WTC11 (cell line): ENCODE data around the gene MRPL47. TPM values are rescaled to one million over a fixed set of nuclear protein-coding genes. Genes with fewer than 3 reads are reported as not detected.

Source experiments
- ATAC-seq: fragments of 200-7000 bp; cut with Tn5 transposase; 2 replicates; pipeline ENCODE4 v1.10.0; 2021; ENCODE audit warnings: mild to moderate bottlenecking, moderate library complexity
- CTCF ChIA-PET: fragments of 300-600 bp; sonication (Branson Sonifier 250); formaldehyde crosslinking; loops from one replicate; lab custom pipeline; 2021; ENCODE audit warnings: antibody characterized with exemption; lab: Charles Lee
- POLR2A ChIA-PET: fragments of 350-600 bp; sonication (Branson Sonifier 250); formaldehyde crosslinking; loops from one replicate; lab custom pipeline; 2021; ENCODE audit warnings: antibody characterized with exemption; lab: Charles Lee
- DNase-seq: peaks from one replicate; pipeline ENCODE4 v3.0.0; 2021; ENCODE audit warnings: low spot score
- H3K27ac Mint-ChIP-seq: 2 replicates; pipeline ENCODE4 v1.8.0; 2021; ENCODE audit warnings: mixed read lengths
- H3K27me3 Mint-ChIP-seq: 2 replicates; pipeline ENCODE4 v1.8.0; 2021; ENCODE audit warnings: low read depth, mild to moderate bottlenecking, moderate library complexity, mixed read lengths
- H3K36me3 Mint-ChIP-seq: 2 replicates; pipeline ENCODE4 v1.8.0; 2021; ENCODE audit warnings: mixed read lengths
- H3K4me1 Mint-ChIP-seq: 2 replicates; pipeline ENCODE4 v1.8.0; 2022; ENCODE audit warnings: mixed read lengths
- H3K4me3 Mint-ChIP-seq: 2 replicates; pipeline ENCODE4 v1.8.0; 2021; ENCODE audit warnings: mild to moderate bottlenecking, moderate library complexity, mixed read lengths
- H3K9me3 Mint-ChIP-seq: 2 replicates; pipeline ENCODE4 v1.8.0; 2021; ENCODE audit warnings: mixed read lengths
- ATF1 ChIP-seq: sonication (generic); formaldehyde crosslinking; IDR thresholded peaks from 2 replicates; pipeline ENCODE4 v1.8.1; 2023; ENCODE audit warnings: mild to moderate bottlenecking, moderate library complexity, missing genetic modification reagents
- EMX1 ChIP-seq: fragments of 250-450 bp; sonication (Bioruptor Pico); IDR thresholded peaks from 2 replicates; pipeline ENCODE4 v1.8.0; 2021; ENCODE audit warnings: mild to moderate bottlenecking
- FOXP1 ChIP-seq: sonication (generic); formaldehyde crosslinking; IDR thresholded peaks from 2 replicates; pipeline ENCODE4 v1.8.0; 2022; ENCODE audit warnings: missing genetic modification reagents, mild to moderate bottlenecking, moderate library complexity, borderline replicate concordance
- NFYB ChIP-seq: sonication (generic); formaldehyde crosslinking; conservative IDR thresholded peaks from 2 replicates; pipeline ENCODE4 v1.8.0; 2022; ENCODE audit warnings: low read depth, missing genetic modification reagents
- NR3C1 ChIP-seq: sonication (generic); formaldehyde crosslinking; conservative IDR thresholded peaks from 2 replicates; pipeline ENCODE4 v1.8.1; 2023; ENCODE audit warnings: low read depth, mild to moderate bottlenecking, missing genetic modification reagents
- OVOL2 ChIP-seq: fragments of 250-450 bp; sonication (Bioruptor Pico); IDR thresholded peaks from 2 replicates; pipeline ENCODE4 v1.9.0; 2021; ENCODE audit warnings: mild to moderate bottlenecking, borderline replicate concordance
- RELA ChIP-seq: sonication (generic); formaldehyde crosslinking; IDR thresholded peaks from 2 replicates; pipeline ENCODE4 v1.8.1; 2022; ENCODE audit warnings: missing genetic modification reagents, mild to moderate bottlenecking, borderline replicate concordance
- SMAD3 ChIP-seq: sonication (generic); formaldehyde crosslinking; IDR thresholded peaks from 2 replicates; pipeline ENCODE4 v1.8.0; 2022; ENCODE audit warnings: missing genetic modification reagents, mild to moderate bottlenecking, borderline replicate concordance
- STAT6 ChIP-seq: sonication (generic); formaldehyde crosslinking; conservative IDR thresholded peaks from 2 replicates; pipeline ENCODE4 v1.8.1; 2023; ENCODE audit warnings: mild to moderate bottlenecking, low read depth, missing genetic modification reagents, moderate library complexity
- TCF7 ChIP-seq: sonication (generic); formaldehyde crosslinking; IDR thresholded peaks from 2 replicates; pipeline ENCODE4 v1.8.0; 2022; ENCODE audit warnings: mild to moderate bottlenecking, low read depth, missing genetic modification reagents, moderate library complexity
- USF1 ChIP-seq: sonication (generic); formaldehyde crosslinking; IDR thresholded peaks from 2 replicates; pipeline ENCODE4 v1.8.0; 2022; ENCODE audit warnings: mild to moderate bottlenecking, missing genetic modification reagents
- ZBTB21 ChIP-seq: sonication (generic); formaldehyde crosslinking; IDR thresholded peaks from 2 replicates; pipeline ENCODE4 v1.8.1; 2023; ENCODE audit warnings: mild to moderate bottlenecking, missing genetic modification reagents, borderline replicate concordance
- ZBTB43 ChIP-seq: sonication (generic); formaldehyde crosslinking; IDR thresholded peaks from 2 replicates; pipeline ENCODE4 v1.8.1; 2023; ENCODE audit warnings: mild to moderate bottlenecking, missing genetic modification reagents
- ZNF263 ChIP-seq: sonication (generic); formaldehyde crosslinking; IDR thresholded peaks from 2 replicates; pipeline ENCODE4 v1.8.1; 2022; ENCODE audit warnings: low read depth, mild to moderate bottlenecking, moderate library complexity, missing genetic modification reagents
- ZNF423 ChIP-seq: fragments of 250-450 bp; sonication (Bioruptor Pico); IDR thresholded peaks from 2 replicates; pipeline ENCODE4 v2.1.2; 2022; ENCODE audit warnings: mild to moderate bottlenecking, moderate library complexity
- ZNF425 ChIP-seq: fragments of 250-450 bp; sonication (Bioruptor Pico); conservative IDR thresholded peaks from 2 replicates; pipeline ENCODE4 v1.9.0; 2021; ENCODE audit warnings: mild to moderate bottlenecking
- total RNA-seq: library from RNA; stranded (reverse); gene quantifications from 3 replicates; pipeline ENCODE4 v1.2.3, GENCODE V29; 2021

MRPL47 gene
- total RNA-seq, 1 experiment from 2014 or later: 68.9 TPM

GRCh38 chr3:179591313-179591712 is 13.1 kb downstream of the MRPL47 start (continued):
- TF ChIP-seq ZBTB43 (CRISPR knock-in tag) (no peak), SMAD3 (CRISPR knock-in tag) (no peak), OVOL2 (CRISPR knock-in tag) (no peak), ZNF263 (CRISPR knock-in tag) (no peak), ZBTB21 (CRISPR knock-in tag) (no peak), ZNF425 (CRISPR knock-in tag) (no peak)

GRCh38 chr3:179590669-179591068 is 13.8 kb downstream of the MRPL47 start:
- ChIA-PET CTCF (interaction anchor here (0.9 kb wide), 1 partner anchor 59 kb away, joined by 4 read pairs; no protein-coding TSS in a partner anchor), POLR2A (interaction anchor here (0.8 kb wide), 1 partner anchor 14 kb away, joined by 3 read pairs; the partner anchor contains the start of genes MRPL47 and NDUFB5)
- no peak for TF ChIP-seq RELA
- TF ChIP-seq FOXP1: no peak
- no peak for TF ChIP-seq NR3C1 (CRISPR knock-in tag)
- no peak for TF ChIP-seq ZBTB21 (CRISPR knock-in tag)
- no peak for TF ChIP-seq ZBTB43 (CRISPR knock-in tag)
- TF ChIP-seq ZNF423 (CRISPR knock-in tag): no peak
- TF ChIP-seq USF1 (CRISPR knock-in tag): no peak
- no peak for TF ChIP-seq ATF1 (CRISPR knock-in tag)
- TF ChIP-seq STAT6 (CRISPR knock-in tag): no peak
- TF ChIP-seq TCF7 (CRISPR knock-in tag): no peak
- TF ChIP-seq NFYB: no peak
- no peak for TF ChIP-seq EMX1 (CRISPR knock-in tag)
- no peak for TF ChIP-seq OVOL2 (CRISPR knock-in tag)
- TF ChIP-seq, all 79 proteins: peak for 0
- H3K27me3 Mint-ChIP-seq: no peaks in the 10 kb centered on the region
- no peaks in the 10 kb centered on the region for H3K9me3 Mint-ChIP-seq
- H3K4me1 Mint-ChIP-seq: no peaks in the 10 kb centered on the region
- ATAC-seq (no peak), DNase-seq (no peak)
- H3K4me3 Mint-ChIP-seq: no peak overlapping the region
- H3K36me3 Mint-ChIP-seq: peaks cover 61% of the 10 kb centered on the region
- H3K27ac Mint-ChIP-seq: no peak overlapping the region
